ENCODE measurements around the gene CROT. TPM values are rescaled to one million over a fixed set of nuclear protein-coding genes. Genes with fewer than 3 reads are reported as not detected.
"Not testable (repeated sequence)": the region's sequence is repeated elsewhere in the genome, so short reads cannot be mapped to it uniquely, and the experiment has no call there.

Gene CROT
- total and polyA plus RNA-seq, 11 donors = 5.7 to 10.2 (median 8.4) TPM

DNA sequence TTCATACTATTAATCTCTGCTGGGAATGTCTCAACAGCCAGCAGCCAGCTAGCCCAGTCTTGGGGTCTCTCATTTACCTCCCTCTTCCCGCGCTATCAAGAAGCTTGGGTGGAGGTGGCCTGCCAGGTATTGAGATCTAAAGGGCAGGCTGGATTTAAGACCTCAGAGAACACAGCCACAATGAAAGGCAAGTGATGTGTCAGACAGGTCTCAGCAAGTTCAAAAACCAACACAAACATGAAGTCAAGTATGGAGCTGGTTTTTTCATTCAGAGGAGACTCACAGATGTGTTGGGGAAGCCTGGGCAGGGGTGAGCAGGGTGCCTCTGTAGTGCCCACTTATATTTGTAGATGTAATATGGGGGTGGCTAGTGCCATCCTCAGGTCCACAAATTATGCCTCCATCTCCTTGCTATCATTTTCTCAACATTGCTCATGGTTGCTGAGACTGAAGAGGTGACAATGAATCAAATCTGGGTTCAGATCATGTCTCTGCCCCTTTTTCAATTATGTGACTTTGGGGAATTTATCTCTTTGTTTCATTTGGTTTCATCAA is 27.7 kb upstream of the CROT start:
- no peak for TF ChIP-seq POLR2A (IDR thresholded peaks at IDR 0.05)
- TF ChIP-seq, protein P1, sequence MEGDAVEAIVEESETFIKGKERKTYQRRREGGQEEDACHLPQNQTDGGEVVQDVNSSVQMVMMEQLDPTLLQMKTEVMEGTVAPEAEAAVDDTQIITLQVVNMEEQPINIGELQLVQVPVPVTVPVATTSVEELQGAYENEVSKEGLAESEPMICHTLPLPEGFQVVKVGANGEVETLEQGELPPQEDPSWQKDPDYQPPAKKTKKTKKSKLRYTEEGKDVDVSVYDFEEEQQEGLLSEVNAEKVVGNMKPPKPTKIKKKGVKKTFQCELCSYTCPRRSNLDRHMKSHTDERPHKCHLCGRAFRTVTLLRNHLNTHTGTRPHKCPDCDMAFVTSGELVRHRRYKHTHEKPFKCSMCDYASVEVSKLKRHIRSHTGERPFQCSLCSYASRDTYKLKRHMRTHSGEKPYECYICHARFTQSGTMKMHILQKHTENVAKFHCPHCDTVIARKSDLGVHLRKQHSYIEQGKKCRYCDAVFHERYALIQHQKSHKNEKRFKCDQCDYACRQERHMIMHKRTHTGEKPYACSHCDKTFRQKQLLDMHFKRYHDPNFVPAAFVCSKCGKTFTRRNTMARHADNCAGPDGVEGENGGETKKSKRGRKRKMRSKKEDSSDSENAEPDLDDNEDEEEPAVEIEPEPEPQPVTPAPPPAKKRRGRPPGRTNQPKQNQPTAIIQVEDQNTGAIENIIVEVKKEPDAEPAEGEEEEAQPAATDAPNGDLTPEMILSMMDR (IDR thresholded peaks at IDR 0.05) = no peak
- no peaks in the 10 kb centered on the region for H3K27me3 ChIP-seq
- no peak overlapping the region for H3K4me3 ChIP-seq
- intact Hi-C loops (cut with DNase I) = loop anchor here in 4 of 10 donors (10.0 kb wide), 1 partner anchor 567 kb away; no protein-coding TSS in a partner anchor
- H3K36me3 ChIP-seq = no peaks in the 10 kb centered on the region
- no peak for DNase-seq
- no peak overlapping the region for H3K27ac ChIP-seq
- no peak for ATAC-seq
- peaks cover 0 to 18% (median 0%) of the 10 kb centered on the region in 12 donors for H3K9me3 ChIP-seq
- WGBS, 4 donors = 95 to 100% (median 96%) methylated on average over 2 of the region's 2 CpGs
- peaks cover 0 to 4% (median 0%) of the 10 kb centered on the region in 12 donors for H3K4me1 ChIP-seq

DNA sequence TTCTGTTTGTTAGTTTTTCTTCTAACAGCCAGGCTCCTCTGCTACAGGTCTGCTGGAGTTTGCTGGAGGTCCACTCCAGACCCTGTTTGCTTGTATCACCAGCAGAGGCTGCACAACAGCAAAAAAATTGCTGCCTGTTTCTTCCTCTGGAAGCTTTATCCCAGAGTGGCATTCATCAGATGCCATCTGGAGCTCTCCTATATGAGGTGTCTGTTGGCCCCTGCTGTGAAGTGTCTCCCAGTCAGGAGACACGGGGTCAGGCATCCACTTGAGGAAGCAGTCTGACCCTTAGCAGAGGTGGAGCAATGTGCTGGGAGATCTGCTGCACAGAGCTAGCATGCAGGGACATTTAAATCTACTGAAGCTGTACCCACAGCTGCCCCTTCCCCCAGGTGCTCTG is 26.7 kb upstream of the CROT start:
- Histone ChIP-seq H3K9me3 (peaks cover 0 to 25% (median 0%) of the 10 kb centered on the region in 12 donors), H3K4me1 (peaks cover 0 to 4% (median 0%) of the 10 kb centered on the region in 12 donors), H3K36me3 (no peaks in the 10 kb centered on the region), H3K27me3 (no peaks in the 10 kb centered on the region), H3K4me3 (peak overlapping the region in 5 of 12 donors; percentile 23 to 36 (median 34)), H3K27ac (peak overlapping the region in 3 of 12 donors; percentile 20 to 47 (median 46))
- 23 to 28% methylated on average over 1 of the region's 1 CpG; no CpG with 5 or more reads in 2 of the 4 donors for WGBS, 4 donors
- ATAC-seq (no peak), DNase-seq (no peak)
- TF ChIP-seq, protein P1 (IDR thresholded peaks at IDR 0.05) = no peak
- TF ChIP-seq POLR2A (IDR thresholded peaks at IDR 0.05) = no peak
- intact Hi-C loops (cut with DNase I) = loop anchor here in 4 of 10 donors (10.0 kb wide), 1 partner anchor 566 kb away; no protein-coding TSS in a partner anchor

DNA sequence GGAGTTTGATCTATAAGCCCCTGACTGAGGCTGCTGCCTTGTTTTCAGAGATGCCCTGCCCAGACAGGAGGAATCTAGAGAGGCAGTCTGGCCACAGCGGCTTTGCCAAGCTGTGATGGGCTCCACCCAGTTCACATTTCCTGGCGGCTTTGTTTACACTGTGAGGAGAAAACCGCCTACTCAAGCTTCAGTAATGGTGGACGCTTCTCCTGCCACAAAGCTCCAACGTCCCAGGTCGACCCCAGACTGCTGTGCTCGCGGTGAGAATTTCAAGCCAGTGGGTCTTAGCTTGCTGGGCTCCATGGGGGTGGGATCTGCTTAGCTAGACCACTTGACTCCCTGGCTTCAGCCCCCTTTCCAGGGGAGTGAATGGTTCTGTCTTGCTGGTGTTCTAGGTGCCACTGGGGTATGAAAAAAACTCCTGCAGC is 26.3 kb upstream of the CROT start:
- Histone ChIP-seq H3K27ac (peak overlapping the region in 5 of 12 donors; percentile 20 to 47 (median 44)), H3K4me3 (peak overlapping the region in 9 of 12 donors; percentile 12 to 36 (median 28)), H3K9me3 (peaks cover 0 to 25% (median 0%) of the 10 kb centered on the region in 12 donors)
- ATAC-seq, H3K27me3 ChIP-seq, H3K4me1 ChIP-seq, H3K36me3 ChIP-seq: not testable (repeated sequence)
- peak in 2 of 5 donors; percentile 19 to 36 for DNase-seq
- 62 to 81% (median 69%) methylated on average over 8 of the region's 8 CpGs for WGBS, 4 donors
- intact Hi-C loops (cut with DNase I) = loop anchor here in 4 of 10 donors (10.0 kb wide), 1 partner anchor 566 kb away; no protein-coding TSS in a partner anchor

DNA sequence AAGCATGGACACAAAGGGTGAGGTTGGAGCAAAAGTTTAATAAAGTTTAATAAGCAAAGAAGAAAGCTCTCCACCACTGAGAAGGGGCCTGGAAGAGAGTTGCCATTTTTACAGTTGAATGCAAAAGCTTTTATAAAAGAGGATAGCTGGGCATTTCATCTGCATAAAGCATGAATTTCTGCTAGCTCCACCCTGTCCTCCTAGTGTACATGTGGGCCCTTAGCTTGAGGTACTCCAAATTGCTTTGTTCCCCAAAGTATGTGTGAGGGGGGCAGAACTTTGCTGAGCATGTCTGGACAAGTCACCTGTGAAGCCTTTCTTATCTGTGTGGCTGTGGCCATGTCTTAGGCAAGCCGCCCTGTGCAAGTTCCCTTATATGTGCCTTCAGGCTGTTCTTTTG is 22.6 kb upstream of the CROT start:
- intact Hi-C loops (cut with DNase I) = no loop called here
- DNase-seq (no peak), ATAC-seq (no peak)
- Histone ChIP-seq H3K4me1 (peaks cover 0 to 4% (median 0%) of the 10 kb centered on the region in 12 donors), H3K9me3 (peaks cover 0 to 59% (median 12%) of the 10 kb centered on the region in 12 donors), H3K4me3 (no peak overlapping the region), H3K27ac (no peak overlapping the region), H3K27me3 (no peaks in the 10 kb centered on the region), H3K36me3 (peaks cover 0 to 11% (median 0%) of the 10 kb centered on the region in 9 donors)
- WGBS, 4 donors = 89 to 100% (median 94%) methylated on average over 1 of the region's 1 CpG
- no peak for TF ChIP-seq POLR2A (IDR thresholded peaks at IDR 0.05)
- TF ChIP-seq, protein P1 (IDR thresholded peaks at IDR 0.05) = no peak
